ENCODE data around the gene EYA3. TPM values are rescaled to one million over a fixed set of nuclear protein-coding genes. Genes with fewer than 3 reads are reported as not detected.

The EYA3 gene
- total RNA-seq, 3 donors from 2014 or later (not counting 1 experiment from before 2014, with no cell fraction given): 17.7 to 25.2 (median 19.1) TPM

- no peak for DNase-seq
- Histone ChIP-seq H3K27ac (ENCODE audit: low read length) (no peak overlapping the region), H3K4me3 (ENCODE audit: low read length) (no peak overlapping the region), H3K9me3 (ENCODE audit: control insufficient read depth, insufficient read depth, low read length) (no peaks in the 10 kb centered on the region), H3K27me3 (ENCODE audit: control insufficient read depth, insufficient read depth, low read length) (no peaks in the 10 kb centered on the region), H3K4me1 (ENCODE audit: control insufficient read depth, insufficient read depth, low read length) (no peaks in the 10 kb centered on the region), H3K36me3 (ENCODE audit: control insufficient read depth, insufficient read depth, low read length) (peaks cover 14% of the 10 kb centered on the region)
- TF ChIP-seq CTCF (IDR thresholded peaks at IDR 0.05): no peak
- no peak overlapping the region for H3K4me3 Mint-ChIP-seq
- no peaks in the 10 kb centered on the region for H3K27me3 Mint-ChIP-seq (ENCODE audit: low read depth in 2 of 2)
- H3K9me3 Mint-ChIP-seq: no peaks in the 10 kb centered on the region
- no peak overlapping the region for H3K27ac Mint-ChIP-seq
- WGBS (ENCODE audit: insufficient coverage): 100% methylated on average over 3 of the region's 4 CpGs
- ATAC-seq: no peak
- intact Hi-C loops (cut with micrococcal nuclease): no loop called here
- no peaks in the 10 kb centered on the region for H3K36me3 Mint-ChIP-seq
- H3K4me1 Mint-ChIP-seq: peaks cover 16 to 18% of the 10 kb centered on the region in 2 donors
Observed at GRCh38 chr1:28078262-28078661, 10.1 kb downstream of the EYA3 start.

DNA sequence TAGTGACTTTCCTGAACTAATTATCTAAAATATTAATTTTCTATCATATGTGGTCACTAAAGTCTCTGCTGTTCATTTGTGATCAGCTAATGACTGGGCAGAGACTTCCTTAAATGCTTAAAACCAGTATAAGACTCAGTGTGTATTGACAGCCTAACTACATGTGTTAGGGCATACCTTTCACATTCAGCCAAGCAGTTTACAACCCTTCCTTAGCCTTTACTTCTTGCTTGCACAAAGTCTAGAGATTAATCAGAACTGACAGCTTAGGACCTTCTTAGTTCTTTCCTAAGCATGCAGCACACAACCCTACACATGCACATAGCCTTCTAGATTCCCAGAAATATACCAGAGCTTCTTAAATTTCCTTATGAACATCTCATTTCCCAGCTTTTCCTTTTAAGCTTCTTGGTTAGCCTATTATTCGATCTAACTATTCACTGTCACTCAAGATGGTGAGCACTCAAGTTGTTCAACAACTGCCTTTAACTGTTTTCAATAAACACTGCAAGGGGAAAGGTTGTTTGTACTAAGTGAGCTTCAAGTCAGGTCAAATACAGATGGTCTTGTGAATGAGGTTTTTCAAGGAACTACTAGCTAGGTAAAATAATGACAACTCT, 13.4 kb downstream of the EYA3 start:
- H3K4me3 Mint-ChIP-seq: no peak overlapping the region
- whole genome bisulfite sequencing (ENCODE audit: insufficient coverage): no CpG with 5 or more reads among the region's 1 CpG
- no peaks in the 10 kb centered on the region for H3K4me1 ChIP-seq (ENCODE audit: control insufficient read depth, insufficient read depth, low read length)
- H3K4me3 ChIP-seq (ENCODE audit: low read length): no peak overlapping the region
- H3K36me3 ChIP-seq (ENCODE audit: control insufficient read depth, insufficient read depth, low read length): peaks cover 11% of the 10 kb centered on the region
- H3K27me3 ChIP-seq (ENCODE audit: control insufficient read depth, insufficient read depth, low read length): no peaks in the 10 kb centered on the region
- H3K4me1 Mint-ChIP-seq: peaks cover 34 to 38% of the 10 kb centered on the region in 2 donors
- no peaks in the 10 kb centered on the region for H3K9me3 ChIP-seq (ENCODE audit: control insufficient read depth, insufficient read depth, low read length)
- H3K36me3 Mint-ChIP-seq: no peaks in the 10 kb centered on the region
- no peaks in the 10 kb centered on the region for H3K9me3 Mint-ChIP-seq
- H3K27ac ChIP-seq (ENCODE audit: low read length): no peak overlapping the region
- ATAC-seq (no peak), DNase-seq (no peak)
- no peaks in the 10 kb centered on the region for H3K27me3 Mint-ChIP-seq (ENCODE audit: low read depth in 2 of 2)
- intact Hi-C loops (cut with micrococcal nuclease): no loop called here
- TF ChIP-seq CTCF (IDR thresholded peaks at IDR 0.05): no peak
- H3K27ac Mint-ChIP-seq: no peak overlapping the region

DNA sequence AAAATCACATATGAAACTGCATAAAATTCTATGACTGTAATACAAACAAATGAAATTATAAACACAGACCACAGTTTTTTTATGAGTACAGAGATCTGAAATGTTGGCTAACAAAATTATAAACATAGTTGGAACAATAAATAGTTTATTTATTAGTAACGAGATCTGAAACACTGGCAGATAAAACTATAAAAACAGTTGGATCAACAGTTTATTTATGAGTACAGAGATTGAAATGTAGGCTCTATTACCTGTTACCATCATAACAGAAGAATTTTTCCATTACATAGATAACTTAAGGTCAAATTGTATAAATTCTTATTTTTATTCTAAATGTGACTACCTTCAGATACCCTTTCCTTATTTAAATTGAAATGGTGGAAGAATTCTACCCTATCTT, 14.5 kb downstream of the EYA3 start:
- Mint-ChIP-seq H3K27ac (no peak overlapping the region), H3K9me3 (no peaks in the 10 kb centered on the region), H3K27me3 (ENCODE audit: low read depth in 2 of 2) (no peaks in the 10 kb centered on the region), H3K36me3 (no peaks in the 10 kb centered on the region), H3K4me3 (no peak overlapping the region), H3K4me1 (peaks cover 41 to 45% of the 10 kb centered on the region in 2 donors)
- ATAC-seq (no peak), DNase-seq (no peak)
- Histone ChIP-seq H3K9me3 (ENCODE audit: control insufficient read depth, insufficient read depth, low read length) (no peaks in the 10 kb centered on the region), H3K4me1 (ENCODE audit: control insufficient read depth, insufficient read depth, low read length) (no peaks in the 10 kb centered on the region), H3K27ac (ENCODE audit: low read length) (no peak overlapping the region), H3K36me3 (ENCODE audit: control insufficient read depth, insufficient read depth, low read length) (peaks cover 4% of the 10 kb centered on the region), H3K4me3 (ENCODE audit: low read length) (no peak overlapping the region), H3K27me3 (ENCODE audit: control insufficient read depth, insufficient read depth, low read length) (no peaks in the 10 kb centered on the region)
- no CpG with 5 or more reads among the region's 1 CpG for WGBS (ENCODE audit: insufficient coverage)
- intact Hi-C loops (cut with micrococcal nuclease): no loop called here
- no peak for TF ChIP-seq CTCF (IDR thresholded peaks at IDR 0.05)

DNA sequence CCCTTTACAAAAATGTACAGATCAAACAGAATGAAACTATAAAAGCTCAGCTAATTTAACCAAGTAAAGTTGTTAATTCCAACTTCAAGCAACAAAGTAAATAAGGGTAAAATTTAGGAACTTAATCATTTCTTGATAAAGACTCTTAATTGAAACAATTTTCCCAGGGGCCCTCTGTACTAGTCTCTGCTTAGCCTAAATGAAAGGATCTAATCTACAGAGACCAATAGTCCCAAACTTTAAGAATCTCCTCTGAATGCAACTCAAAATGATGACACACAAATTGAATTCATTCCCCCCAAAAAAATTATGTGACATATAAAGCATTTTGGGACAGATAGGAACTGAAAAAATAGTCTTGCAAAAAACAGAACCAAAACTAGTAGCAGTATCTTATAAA, 16.6 kb downstream of the EYA3 start:
- no peak overlapping the region for H3K27ac ChIP-seq (ENCODE audit: low read length)
- H3K27me3 ChIP-seq (ENCODE audit: control insufficient read depth, insufficient read depth, low read length): no peaks in the 10 kb centered on the region
- ATAC-seq (no peak), DNase-seq (no peak)
- no peak overlapping the region for H3K4me3 ChIP-seq (ENCODE audit: low read length)
- H3K36me3 Mint-ChIP-seq: no peaks in the 10 kb centered on the region
- H3K9me3 Mint-ChIP-seq: no peaks in the 10 kb centered on the region
- no peaks in the 10 kb centered on the region for H3K27me3 Mint-ChIP-seq (ENCODE audit: low read depth in 2 of 2)
- intact Hi-C loops (cut with micrococcal nuclease): no loop called here
- no peaks in the 10 kb centered on the region for H3K4me1 ChIP-seq (ENCODE audit: control insufficient read depth, insufficient read depth, low read length)
- no peak overlapping the region for H3K4me3 Mint-ChIP-seq
- H3K27ac Mint-ChIP-seq: no peak overlapping the region
- no peaks in the 10 kb centered on the region for H3K9me3 ChIP-seq (ENCODE audit: control insufficient read depth, insufficient read depth, low read length)
- peaks cover 41 to 45% of the 10 kb centered on the region in 2 donors for H3K4me1 Mint-ChIP-seq
- TF ChIP-seq CTCF (IDR thresholded peaks at IDR 0.05): no peak
- H3K36me3 ChIP-seq (ENCODE audit: control insufficient read depth, insufficient read depth, low read length): no peaks in the 10 kb centered on the region

All from natural killer cell (primary cell).